GM21526 (cell line): ENCODE data around the gene MAGI2.
"Not testable (repeated sequence)": the region's sequence is repeated elsewhere in the genome, so short reads cannot be mapped to it uniquely, and the experiment has no call there.

ENCODE experiments used
- ATAC-seq: cut with Tn5 transposase; IDR thresholded peaks from one replicate; pipeline ENCODE4 v1.9.1; 2021; ENCODE audit warnings: moderate library complexity; ENCODE audit not compliant: unreplicated experiment, low FRiP score

MAGI2 gene

DNA sequence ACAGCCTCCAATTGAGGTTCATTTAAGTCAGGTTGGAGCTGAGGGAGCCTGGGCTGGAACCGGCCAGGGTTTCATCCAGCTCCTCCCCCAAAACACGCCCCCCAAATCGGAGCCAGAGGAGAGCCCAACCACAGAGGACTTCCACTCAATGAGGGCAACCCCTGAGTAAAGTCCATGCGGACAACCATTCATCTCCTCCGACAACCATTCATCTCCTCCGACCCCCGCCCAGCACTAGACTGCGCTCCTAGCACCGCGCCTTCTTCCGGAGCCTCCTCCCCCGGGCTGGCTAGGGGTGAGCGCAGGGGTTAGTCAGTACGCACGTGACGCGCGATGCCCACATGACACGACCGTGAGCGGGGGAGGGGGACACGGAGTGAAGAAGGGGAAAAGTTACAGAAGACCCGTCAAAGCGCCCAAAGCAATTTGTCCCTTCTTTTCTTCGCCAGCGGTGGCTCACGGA, 1.4 kb downstream of the MAGI2 start:
- no peak for ATAC-seq

DNA sequence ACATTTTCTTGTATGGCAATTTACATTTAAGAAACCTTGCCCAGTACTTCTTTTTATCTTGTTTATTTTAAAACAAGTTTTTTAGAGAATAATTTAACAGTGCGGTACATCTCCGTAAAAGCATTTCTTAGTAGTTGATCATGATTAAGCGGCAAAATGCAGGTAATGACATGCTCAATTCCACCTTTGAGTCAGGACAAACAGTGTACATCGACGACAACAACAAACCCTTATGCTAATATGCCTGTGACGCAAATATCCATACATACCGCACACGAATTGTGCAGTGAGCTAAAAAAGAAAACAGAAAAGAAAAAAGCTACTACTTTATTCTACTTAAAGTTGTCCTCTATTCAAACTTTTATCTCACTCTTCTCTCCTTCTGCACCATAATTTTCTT, 1.9 kb downstream of the MAGI2 start:
- no peak for ATAC-seq

GRCh38 chr7:79442766-79443165, 10.7 kb downstream of the MAGI2 start:
- not testable (repeated sequence) for ATAC-seq

DNA sequence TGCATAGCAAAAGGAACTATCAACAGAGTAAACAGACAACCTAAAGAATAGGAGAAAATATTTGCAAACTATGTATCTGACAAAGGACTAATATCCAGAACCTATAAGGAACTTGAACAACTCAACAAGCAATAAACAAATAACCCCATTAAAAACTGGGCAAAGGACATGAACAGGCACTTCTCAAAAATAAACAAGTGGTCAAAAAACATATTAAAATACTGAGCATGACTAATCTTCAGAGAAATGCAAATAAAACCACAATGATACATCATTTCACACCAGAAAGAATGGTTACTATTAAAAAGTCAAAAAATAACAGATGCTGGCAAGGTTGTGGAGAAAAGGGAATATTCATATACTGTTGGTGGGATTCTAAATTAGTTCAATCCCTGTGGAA, 17.1 kb downstream of the MAGI2 start:
- no peak for ATAC-seq

GRCh38 chr7:79434867-79435266, 18.6 kb downstream of the MAGI2 start:
- ATAC-seq = no peak

GRCh38 chr7:79434098-79434497, 19.4 kb downstream of the MAGI2 start:
- ATAC-seq = no peak

- ATAC-seq = no peak
Measured at GRCh38 chr7:79430391-79430790, 23.1 kb downstream of the MAGI2 start.

GRCh38 chr7:79425665-79426064, 27.8 kb downstream of the MAGI2 start:
- no peak for ATAC-seq

DNA sequence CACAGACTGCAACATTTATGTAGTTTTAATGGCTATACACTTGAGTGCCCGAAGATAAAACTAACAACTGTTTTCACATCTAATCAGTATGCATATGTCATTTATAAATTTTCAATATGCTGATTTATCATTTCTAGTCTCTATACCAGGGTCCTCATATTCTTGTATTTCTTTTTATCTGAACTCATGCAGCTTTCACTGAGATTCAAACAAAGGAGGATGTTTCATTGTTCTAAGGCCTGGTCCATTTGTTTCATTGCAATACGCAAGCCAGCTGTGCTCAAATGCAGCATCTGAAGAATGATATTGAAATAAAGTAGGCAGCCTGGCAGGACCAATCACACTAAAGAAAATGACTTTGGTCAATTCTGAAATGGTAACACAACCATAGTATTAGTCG, 31.7 kb downstream of the MAGI2 start:
- no peak for ATAC-seq

DNA sequence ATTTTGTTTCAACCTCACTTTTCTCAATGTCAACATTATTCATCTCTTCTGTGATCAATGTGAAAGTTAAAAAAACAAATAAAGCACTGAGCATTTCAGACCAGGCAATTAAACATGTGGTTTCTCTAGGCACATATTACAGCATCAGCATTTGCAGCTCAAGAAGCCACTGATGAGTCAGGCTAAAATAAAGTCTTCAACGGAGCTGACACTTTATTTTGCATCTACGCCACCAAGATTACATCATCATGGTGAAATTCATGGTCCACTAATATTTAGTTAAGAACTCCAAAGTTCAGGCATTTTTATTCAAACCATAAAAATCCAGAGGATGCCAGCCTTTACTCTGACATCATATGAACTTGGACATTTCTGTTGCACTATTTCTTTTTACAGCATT, 33.0 kb downstream of the MAGI2 start:
- ATAC-seq = no peak

DNA sequence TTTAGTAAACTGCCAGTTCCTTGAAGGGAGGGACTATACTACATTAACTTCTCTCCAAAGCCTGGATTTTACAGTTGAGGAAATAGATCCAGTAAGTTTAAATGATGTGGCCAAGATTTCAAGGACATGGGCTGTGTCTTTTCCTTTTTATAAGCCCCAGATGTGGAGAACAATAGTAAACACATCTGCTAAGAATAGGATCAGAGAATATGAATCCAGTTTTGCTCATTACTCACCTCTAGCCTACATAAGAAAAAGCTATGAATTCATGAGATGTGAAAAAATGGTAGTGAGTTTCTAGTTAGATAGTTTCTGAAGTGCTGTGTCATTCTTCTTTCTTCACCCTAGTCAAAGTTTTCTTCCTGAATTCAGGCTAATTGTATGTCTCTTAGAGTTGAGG, 38.6 kb downstream of the MAGI2 start:
- no peak for ATAC-seq

DNA sequence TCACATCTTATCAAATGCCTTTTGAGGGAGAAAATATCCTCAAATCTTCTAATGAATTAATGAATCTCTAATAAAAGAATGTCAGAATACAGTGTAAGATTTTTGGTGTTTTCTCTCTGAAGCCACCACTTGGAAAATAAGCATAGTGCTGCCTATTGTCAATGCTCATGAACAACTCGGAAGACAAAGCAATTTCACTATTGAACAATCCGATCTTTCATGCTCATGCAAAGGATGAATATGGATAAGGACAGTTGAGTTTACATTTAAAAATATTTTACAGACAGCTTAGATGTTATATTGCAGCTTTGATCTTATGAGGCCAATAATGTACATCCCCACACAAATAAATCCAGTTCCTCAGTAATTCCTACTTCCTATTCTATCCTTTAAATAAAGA, 40.6 kb downstream of the MAGI2 start:
- no peak for ATAC-seq

DNA sequence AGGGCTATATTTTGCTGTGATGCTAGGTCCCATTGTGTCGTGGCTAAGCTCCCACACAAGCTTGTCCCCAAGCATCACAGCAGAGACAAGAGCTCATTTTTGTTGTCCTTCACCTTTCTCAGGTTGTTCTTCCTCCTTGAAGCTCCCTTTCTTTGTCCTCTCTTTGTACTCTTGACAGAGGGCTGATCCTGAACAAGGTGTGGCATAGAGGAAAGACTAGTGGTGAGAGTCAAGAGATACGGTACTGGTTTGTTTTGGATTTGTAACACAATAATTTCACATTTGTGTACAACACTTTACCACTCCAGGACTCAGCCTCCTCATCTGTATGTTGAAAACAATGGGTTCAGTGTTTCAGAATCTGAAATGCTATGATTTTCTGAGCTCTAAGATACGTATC, 41.0 kb downstream of the MAGI2 start:
- ATAC-seq = no peak

- ATAC-seq = no peak
Measured at GRCh38 chr7:79410345-79410744, 43.1 kb downstream of the MAGI2 start.

GRCh38 chr7:79407351-79407750, 46.1 kb downstream of the MAGI2 start:
- no peak for ATAC-seq

DNA sequence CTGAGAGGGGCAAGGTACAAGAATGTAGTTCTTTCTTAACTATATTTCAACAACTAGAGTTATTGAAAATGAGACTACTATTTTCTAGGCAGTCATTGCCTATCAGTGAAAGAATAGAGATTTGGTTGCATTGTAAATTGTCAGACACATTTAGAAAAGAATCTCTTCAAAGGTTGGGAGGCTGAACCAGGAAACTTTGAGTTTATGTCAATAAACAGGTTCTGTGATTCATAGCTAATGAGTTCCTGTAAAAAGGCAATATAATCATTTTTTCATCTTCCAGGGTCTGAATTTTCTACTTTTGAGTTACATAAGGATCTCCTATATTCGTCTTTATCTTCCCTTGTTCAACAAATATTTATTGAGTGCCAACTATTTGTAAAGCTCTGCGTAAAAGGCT, 47.1 kb downstream of the MAGI2 start:
- ATAC-seq = no peak

GRCh38 chr7:79405368-79405767, 48.1 kb downstream of the MAGI2 start:
- no peak for ATAC-seq

- no peak for ATAC-seq
Measured at GRCh38 chr7:79403879-79404278, 49.6 kb downstream of the MAGI2 start.

GRCh38 chr7:79403451-79403850, 50.0 kb downstream of the MAGI2 start:
- ATAC-seq = no peak

GRCh38 chr7:79401254-79401653, 52.2 kb downstream of the MAGI2 start:
- ATAC-seq = no peak

DNA sequence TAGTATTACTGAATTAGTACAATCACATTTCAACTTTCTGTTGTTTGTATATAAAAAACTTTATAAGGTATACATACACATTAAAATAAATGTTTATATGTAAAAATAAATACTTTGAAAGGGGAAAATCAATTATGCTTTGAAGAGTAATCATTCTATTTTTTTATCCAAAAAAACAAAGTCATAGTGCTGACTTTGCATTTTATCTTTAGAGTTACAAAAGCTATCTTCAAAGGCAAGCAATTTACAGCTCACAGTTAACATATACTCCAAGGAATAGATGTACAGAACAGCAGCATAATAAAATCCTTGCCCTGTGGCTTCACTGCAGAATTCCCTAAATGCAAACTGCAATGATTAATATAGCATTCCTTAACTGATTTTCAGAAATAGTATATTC, 53.2 kb downstream of the MAGI2 start:
- ATAC-seq = no peak

GRCh38 chr7:79398138-79398749, 55.2 kb downstream of the MAGI2 start:
- no peak for ATAC-seq
